Hematopoietic multipotent progenitor cell treated with erythropoietin and hydrocortisone succinate and interleukin-3 and kit ligand, for 4 days (in vitro differentiated cells): Measurements from ENCODE around the gene SLC25A44.
A peak's percentile ranks its signal among the peaks of the same experiment; 100 is the strongest.

Source experiments
- DNase-seq: peaks from one replicate; pipeline ENCODE4 v3.0.0-alpha.2; 2015

Gene SLC25A44

GRCh38 chr1:156193488-156194299, at the start of gene SLC25A44:
Gene SLC25A44 (plus strand): TSS chr1:156194104. CDS start chr1:156199848, 5,744 bp downstream.
- peak; percentile 100 for DNase-seq

GRCh38 chr1:156144742-156145141, 49.2 kb upstream of the SLC25A44 start:
- no peak for DNase-seq

DNA sequence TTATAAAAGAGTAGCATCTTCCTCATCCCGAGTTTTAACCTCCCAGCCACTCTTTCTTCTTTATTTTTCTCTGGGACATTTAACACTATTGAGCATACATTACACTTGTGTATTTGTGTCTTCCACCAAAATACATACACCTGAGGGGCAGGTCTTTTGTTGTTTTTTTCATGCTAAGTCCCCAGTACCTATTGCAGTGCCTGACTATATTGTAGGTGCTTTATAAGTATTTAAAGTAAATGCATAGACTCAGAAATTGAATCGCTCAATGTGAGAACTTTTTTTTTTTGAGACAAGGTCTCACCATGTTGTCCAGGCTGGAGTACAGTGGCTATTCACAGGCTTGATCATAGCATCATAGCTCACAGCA, 48.3 kb upstream of the SLC25A44 start:
- DNase-seq: no peak

DNA sequence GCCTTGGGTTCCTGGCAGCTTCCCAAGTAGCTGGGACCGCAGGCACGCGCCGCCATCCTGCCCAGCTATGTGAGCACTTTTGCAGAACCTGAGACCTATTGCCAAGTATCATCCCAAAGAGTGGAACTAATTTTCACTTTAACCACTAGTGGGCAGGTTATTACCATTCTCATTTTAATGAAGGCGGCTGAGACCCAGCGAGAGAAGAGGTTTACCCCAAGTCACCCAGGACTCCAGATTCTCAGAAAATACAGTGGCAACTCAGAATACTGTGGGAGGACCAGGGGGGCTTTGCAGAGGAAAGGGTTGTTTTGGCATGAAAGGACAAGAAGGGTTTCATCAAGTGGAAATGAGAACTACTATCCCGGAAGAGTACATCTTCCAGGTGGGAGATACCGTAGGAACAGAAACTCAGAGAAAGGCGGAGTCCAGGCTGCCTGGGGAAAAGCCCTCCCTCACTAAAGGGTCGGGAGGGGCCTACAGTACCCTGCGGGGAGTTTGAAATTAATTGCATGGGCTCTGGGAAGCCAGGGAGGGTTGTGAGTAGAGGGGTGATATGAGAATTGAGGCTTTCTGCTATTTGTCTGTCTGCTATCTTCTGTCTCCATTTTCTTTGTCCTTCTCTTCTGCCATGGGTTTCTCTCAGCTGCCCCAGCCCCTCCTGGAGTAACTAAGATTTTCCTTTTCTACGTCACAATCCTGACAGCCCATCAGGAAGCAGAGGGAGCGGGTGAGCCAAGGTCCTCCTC, 47.7 kb upstream of the SLC25A44 start:
- peak; percentile 94 for DNase-seq

GRCh38 chr1:156146769-156147405, 47.0 kb upstream of the SLC25A44 start:
- DNase-seq: peak; percentile 78

DNA sequence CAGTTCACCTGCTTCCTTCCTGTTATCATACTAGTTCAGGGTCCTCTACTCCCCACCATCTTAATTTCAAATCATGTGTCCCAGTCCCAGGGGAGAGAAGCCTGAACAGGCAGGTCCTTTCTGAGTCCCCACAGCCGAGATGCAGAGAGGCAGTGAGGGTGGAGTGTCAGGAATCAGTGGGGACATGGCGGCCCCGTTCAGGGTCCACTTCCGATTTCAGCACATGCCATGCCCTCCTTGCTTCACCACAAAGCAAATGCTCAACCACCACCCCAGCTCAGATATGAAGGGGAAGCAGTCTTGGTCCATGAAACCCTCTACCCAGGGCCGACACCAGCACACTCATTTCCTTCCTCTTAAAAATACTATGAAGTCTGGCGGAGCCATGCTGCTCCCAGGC, 45.7 kb upstream of the SLC25A44 start:
- peak; percentile 85 for DNase-seq

DNA sequence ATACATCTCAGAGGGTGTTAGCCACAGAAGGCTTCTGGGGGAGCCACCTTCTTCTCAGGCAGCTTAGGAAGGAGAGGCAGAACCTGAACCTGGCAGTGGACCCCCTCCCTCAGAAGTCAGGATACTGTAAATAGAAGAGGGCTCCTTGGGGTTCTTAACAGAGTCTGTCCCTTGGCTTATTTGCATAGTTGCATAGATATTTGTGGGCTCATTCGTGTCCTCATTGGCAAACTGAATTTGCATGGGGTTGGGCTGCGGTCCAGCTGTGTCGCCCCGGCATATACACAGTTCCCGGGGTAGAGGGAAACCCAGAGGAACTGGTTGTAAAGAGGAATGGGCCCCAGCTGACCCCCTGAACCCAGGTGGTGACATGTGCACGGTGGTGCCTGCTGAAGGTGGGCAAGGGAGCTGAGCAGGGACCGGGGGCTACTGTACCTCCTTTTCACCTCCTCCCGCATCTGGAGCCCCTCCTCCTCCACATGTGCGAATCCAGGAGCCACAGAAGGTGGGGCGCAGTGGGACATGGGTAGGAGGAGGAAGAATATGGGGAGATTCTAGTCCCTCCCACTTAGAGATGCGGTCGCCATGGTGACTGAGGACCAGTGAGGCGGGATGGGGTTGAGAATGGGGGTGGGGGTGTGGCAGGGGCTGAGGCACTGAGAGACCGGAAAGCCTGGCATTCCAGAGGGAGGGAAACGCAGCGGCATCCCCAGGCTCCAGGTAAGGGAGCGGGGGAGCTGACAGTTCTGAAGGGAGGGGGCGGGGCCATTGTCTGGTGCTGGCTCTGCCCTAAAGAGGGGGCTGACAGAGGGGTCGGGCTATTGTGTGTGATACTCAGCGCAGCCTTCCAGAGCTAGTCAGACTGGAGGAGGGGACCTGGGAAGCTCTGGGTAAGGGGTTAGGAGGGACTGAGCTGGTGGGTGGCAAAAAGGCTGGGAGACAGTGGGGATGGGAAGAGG, 44.3 kb upstream of the SLC25A44 start:
- no peak for DNase-seq

- DNase-seq: no peak
Observed at GRCh38 chr1:156150333-156151011, 43.4 kb upstream of the SLC25A44 start.

DNA sequence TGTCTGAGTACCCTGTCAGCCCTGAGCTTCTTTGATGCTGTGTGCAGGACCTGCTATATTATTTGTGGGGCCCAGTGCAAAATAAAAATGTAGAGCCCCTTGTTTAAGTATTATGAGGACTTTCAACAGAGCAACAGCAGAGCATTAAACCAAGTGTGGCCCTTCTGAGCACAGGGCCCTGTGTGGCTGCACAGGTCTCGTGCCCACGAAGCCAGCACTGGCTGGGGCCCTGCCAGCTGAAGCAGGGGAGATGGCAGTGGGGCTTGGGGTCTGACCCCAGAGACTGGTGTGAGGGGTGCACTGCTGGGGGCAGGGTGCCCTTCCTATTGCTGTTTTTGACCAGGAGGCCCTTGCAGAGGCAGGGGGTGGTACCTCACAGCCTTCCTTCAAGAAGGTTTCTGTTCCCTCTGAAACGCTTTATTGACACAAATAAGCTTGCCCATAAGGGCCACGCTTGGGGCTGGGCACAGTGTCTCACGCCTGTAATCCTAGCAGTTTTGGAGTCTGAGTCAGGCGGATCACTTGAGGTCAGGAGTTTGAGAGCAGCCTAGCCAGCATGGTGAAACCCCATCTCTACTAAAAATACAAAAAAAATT, 42.7 kb upstream of the SLC25A44 start:
- DNase-seq: no peak

GRCh38 chr1:156152628-156153027, 41.3 kb upstream of the SLC25A44 start:
- no peak for DNase-seq

DNA sequence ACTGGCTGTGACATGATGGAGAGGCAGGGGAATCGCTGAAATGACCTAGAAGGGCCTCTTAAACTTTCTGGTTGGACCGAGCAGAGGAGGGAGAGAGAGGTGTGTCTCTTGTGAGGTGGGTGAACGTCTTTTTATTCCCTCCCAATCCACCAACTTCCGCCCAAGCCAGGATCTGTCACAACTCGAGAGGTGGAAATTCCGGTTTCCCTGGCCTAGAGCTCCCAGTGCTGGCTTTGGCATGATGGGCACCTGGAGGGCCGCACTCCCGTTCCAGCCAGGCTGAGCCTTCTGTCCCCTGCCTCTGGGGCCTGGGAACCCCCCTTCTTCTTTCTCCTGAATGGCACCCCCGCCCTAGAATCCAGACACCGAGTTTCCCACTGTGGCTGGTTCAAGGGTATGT, 40.5 kb upstream of the SLC25A44 start, which contains the start of gene SEMA4A:
SEMA4A (plus strand) TSS at position 224 of the 400 bp plus-strand sequence. CDS start 994 bp downstream, outside the sequence.
- no peak for DNase-seq

- peak; percentile 93 for DNase-seq
Observed at GRCh38 chr1:156154317-156154749, 39.6 kb upstream of the SLC25A44 start.

- peak; percentile 77 for DNase-seq
Observed at GRCh38 chr1:156155756-156156510, 38.0 kb upstream of the SLC25A44 start.

DNA sequence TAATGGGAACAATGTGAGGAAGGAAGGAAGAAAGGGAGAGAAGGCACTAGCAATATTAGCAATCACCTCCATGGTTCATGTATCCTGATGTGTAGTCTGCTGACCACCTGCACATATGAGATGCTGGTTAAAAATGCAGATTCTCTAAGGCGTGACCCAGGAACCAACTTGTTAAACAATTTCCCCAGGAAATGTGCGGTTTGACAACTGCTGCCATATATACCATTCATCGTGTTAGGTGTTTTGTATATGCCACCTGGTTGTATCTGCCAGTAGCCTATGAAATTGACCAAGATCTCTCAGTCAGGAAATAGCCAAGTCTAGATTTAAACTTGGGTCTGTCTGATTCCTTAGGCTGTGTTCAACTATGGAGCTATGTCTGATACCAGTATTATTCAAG, 36.4 kb upstream of the SLC25A44 start:
- no peak for DNase-seq

DNA sequence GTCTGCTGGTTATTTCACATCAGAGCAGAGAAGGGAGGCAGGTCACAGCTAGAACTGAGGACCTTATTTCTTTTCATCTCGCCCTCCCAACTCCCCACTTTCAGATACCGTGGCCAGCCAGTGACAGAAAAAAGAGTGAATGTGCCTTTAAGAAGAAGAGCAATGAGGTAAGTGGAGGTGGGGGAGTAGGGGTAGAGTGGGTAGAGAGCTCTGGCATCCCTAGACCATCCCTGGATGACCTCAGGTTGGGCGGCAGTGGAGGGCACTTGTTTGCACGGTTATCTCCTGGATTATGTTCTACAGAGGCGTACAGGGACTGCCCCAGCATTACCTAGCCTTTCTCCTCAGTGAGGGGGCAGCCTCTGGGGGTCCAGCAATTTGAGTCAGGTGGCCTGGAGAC, 35.9 kb upstream of the SLC25A44 start:
- DNase-seq: no peak

- DNase-seq: no peak
Observed at GRCh38 chr1:156160000-156160742, 33.7 kb upstream of the SLC25A44 start.

DNA sequence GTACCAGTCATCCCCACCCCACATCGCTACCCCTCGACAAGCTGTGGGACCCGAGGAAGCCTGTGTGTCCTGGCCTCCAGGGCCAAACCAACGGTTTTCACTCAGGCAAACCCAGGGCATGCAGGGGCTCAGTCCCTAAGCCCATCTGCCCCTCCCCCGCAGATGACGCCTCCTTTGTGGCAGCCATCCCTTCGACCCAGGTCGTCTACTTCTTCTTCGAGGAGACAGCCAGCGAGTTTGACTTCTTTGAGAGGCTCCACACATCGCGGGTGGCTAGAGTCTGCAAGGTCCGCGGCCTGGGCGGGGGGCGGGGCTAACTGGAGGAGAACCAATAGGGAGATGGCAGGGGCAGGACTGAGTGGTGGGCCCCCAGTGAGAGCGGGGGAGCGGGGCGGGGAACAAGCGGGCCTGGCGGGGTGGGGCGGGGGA, 33.1 kb upstream of the SLC25A44 start:
- DNase-seq: peak; percentile 92

DNA sequence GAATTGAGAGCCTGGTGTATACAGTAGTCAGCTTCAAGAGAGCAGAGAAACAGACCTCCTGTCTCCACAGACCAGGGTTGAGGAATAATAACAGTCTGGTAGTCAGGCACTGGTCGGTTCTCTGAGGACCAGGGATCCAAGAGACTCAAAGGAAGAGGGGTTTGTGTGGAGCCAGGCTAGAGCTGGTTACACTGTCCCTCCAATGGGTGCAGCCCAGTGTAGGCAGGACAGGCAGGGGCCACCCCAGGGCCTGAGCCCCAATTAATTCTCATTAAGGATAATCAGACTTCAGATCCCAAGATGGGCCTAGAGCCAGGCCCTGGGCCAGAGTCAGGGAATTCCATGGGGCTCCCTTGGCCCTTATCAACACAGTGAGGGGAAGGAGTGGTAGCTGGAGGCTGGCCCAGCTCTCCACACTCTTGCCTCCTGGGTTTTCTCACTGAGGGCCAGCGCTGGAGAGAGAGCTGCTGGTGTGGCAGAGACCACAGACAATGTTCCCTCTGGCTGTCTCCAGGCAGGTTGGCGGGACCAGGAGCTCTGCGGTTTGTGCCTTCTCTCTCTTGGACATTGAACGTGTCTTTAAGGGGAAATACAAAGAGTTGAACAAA, 31.4 kb upstream of the SLC25A44 start:
- no peak for DNase-seq

- DNase-seq: no peak
Observed at GRCh38 chr1:156163712-156164111, 30.2 kb upstream of the SLC25A44 start.
